Skeletal muscle tissue (tissue), 4 donors: Measurements from ENCODE around the gene TNS3. TPM values are rescaled to one million over a fixed set of nuclear protein-coding genes. Genes with fewer than 3 reads are reported as not detected.

Experiments
- H3K27ac ChIP-seq: one replicate; pipeline ENCODE4 v1.7.0; 2013; ENCODE audit warnings: mild to moderate bottlenecking, low read depth, low read length, inconsistent platforms
- H3K27me3 ChIP-seq, 3 donors: one replicate each; pipeline ENCODE4 v1.7.0; 2013; ENCODE audit warnings: low read length in 3 of 3; ENCODE audit not compliant: control insufficient read depth in 3 of 3, insufficient read depth in 3 of 3
- H3K36me3 ChIP-seq, 3 donors: one replicate each; pipeline ENCODE4 v1.7.0; 2013; ENCODE audit warnings: low read length in 3 of 3; ENCODE audit not compliant: control insufficient read depth in 3 of 3, insufficient read depth in 3 of 3
- H3K4me1 ChIP-seq, 3 donors: one replicate each; pipeline ENCODE4 v1.7.0; 2013; ENCODE audit warnings: low read length in 3 of 3, mild to moderate bottlenecking in 3 of 3; ENCODE audit not compliant: control insufficient read depth in 3 of 3, insufficient read depth in 3 of 3
- H3K4me3 ChIP-seq, 3 donors: one replicate each; pipeline ENCODE4 v1.7.0; 2013; ENCODE audit warnings: low read length in 3 of 3
- H3K9ac ChIP-seq, 3 donors: one replicate each; pipeline ENCODE4 v1.7.0; 2013; ENCODE audit warnings: low read length in 3 of 3, mild to moderate bottlenecking in 3 of 3, moderate library complexity in 2 of 3, low read depth in 1 of 3
- H3K9me3 ChIP-seq, 3 donors: one replicate each; pipeline ENCODE4 v1.7.0; 2013; ENCODE audit warnings: low read length in 3 of 3; ENCODE audit not compliant: control insufficient read depth in 3 of 3
- total RNA-seq: library from RNA; depleted of rRNA; stranded (reverse); fragments of >200 nt; gene quantifications from one replicate; pipeline ENCODE4 v1.2.3, GENCODE V29; 2014
- donor health status: Osteomylitis.

The TNS3 gene
- total RNA-seq, 1 donor from 2014 or later, result 33.4 TPM

- Histone ChIP-seq H3K4me3 (no peak overlapping the region), H3K36me3 (peaks cover 0 to 3% (median 3%) of the 10 kb centered on the region in 3 donors), H3K4me1 (peaks cover 32 to 50% (median 43%) of the 10 kb centered on the region in 3 donors), H3K27me3 (no peaks in the 10 kb centered on the region), H3K9ac (peak overlapping the region in 1 of 3 donors; percentile 80), H3K27ac (peak overlapping the region; percentile 84), H3K9me3 (peaks cover 0 to 2% (median 0%) of the 10 kb centered on the region in 3 donors)
These were observed 267.7 kb downstream of the TNS3 start for GRCh38 chr7:47314248-47314647.

- Histone ChIP-seq H3K36me3 (peaks cover 0 to 3% (median 3%) of the 10 kb centered on the region in 3 donors), H3K27ac (peak overlapping the region; percentile 84), H3K27me3 (no peaks in the 10 kb centered on the region), H3K4me1 (peaks cover 29 to 47% (median 40%) of the 10 kb centered on the region in 3 donors), H3K9me3 (peaks cover 0 to 2% (median 0%) of the 10 kb centered on the region in 3 donors), H3K4me3 (no peak overlapping the region), H3K9ac (no peak overlapping the region)
These were observed 268.3 kb downstream of the TNS3 start for GRCh38 chr7:47313564-47313963.

- Histone ChIP-seq H3K36me3 (peaks cover 0 to 3% (median 3%) of the 10 kb centered on the region in 3 donors), H3K27me3 (no peaks in the 10 kb centered on the region), H3K9ac (no peak overlapping the region), H3K9me3 (no peaks in the 10 kb centered on the region), H3K27ac (no peak overlapping the region), H3K4me1 (peaks cover 29 to 43% (median 35%) of the 10 kb centered on the region in 3 donors), H3K4me3 (no peak overlapping the region)
These were observed 270.0 kb downstream of the TNS3 start for GRCh38 chr7:47311891-47312290.

- Histone ChIP-seq H3K4me1 (peaks cover 24 to 36% (median 28%) of the 10 kb centered on the region in 3 donors), H3K9ac (no peak overlapping the region), H3K27ac (peak overlapping the region; percentile 26), H3K27me3 (no peaks in the 10 kb centered on the region), H3K9me3 (no peaks in the 10 kb centered on the region), H3K4me3 (peak overlapping the region in 1 of 3 donors; percentile 1), H3K36me3 (peaks cover 0 to 3% (median 3%) of the 10 kb centered on the region in 3 donors)
These were observed 271.9 kb downstream of the TNS3 start for GRCh38 chr7:47310020-47310419.

- Histone ChIP-seq H3K27me3 (no peaks in the 10 kb centered on the region), H3K4me3 (no peak overlapping the region), H3K4me1 (peaks cover 17 to 34% (median 23%) of the 10 kb centered on the region in 3 donors), H3K36me3 (peaks cover 0 to 5% (median 3%) of the 10 kb centered on the region in 3 donors), H3K9ac (no peak overlapping the region), H3K9me3 (no peaks in the 10 kb centered on the region), H3K27ac (no peak overlapping the region)
These were observed 273.1 kb downstream of the TNS3 start for GRCh38 chr7:47308808-47309207.

- Histone ChIP-seq H3K27ac (no peak overlapping the region), H3K9me3 (no peaks in the 10 kb centered on the region), H3K9ac (no peak overlapping the region), H3K36me3 (peaks cover 5 to 10% (median 9%) of the 10 kb centered on the region in 3 donors), H3K4me3 (no peak overlapping the region), H3K4me1 (peaks cover 17 to 34% (median 30%) of the 10 kb centered on the region in 3 donors), H3K27me3 (no peaks in the 10 kb centered on the region)
These were observed 274.6 kb downstream of the TNS3 start for GRCh38 chr7:47307311-47307710.

- Histone ChIP-seq H3K4me1 (peaks cover 15 to 32% (median 28%) of the 10 kb centered on the region in 3 donors), H3K4me3 (peak overlapping the region in 1 of 3 donors; percentile 65), H3K9me3 (no peaks in the 10 kb centered on the region), H3K27ac (peak overlapping the region; percentile 45), H3K27me3 (no peaks in the 10 kb centered on the region), H3K36me3 (peaks cover 15 to 27% (median 21%) of the 10 kb centered on the region in 3 donors), H3K9ac (peak overlapping the region in 2 of 3 donors; percentile 44 to 72)
These were observed 276.9 kb downstream of the TNS3 start for GRCh38 chr7:47304727-47305719.

- no peak overlapping the region for H3K9ac ChIP-seq
- H3K4me1 ChIP-seq, result peaks cover 10 to 26% (median 23%) of the 10 kb centered on the region in 3 donors
- no peak overlapping the region for H3K27ac ChIP-seq
- H3K9me3 ChIP-seq, result no peaks in the 10 kb centered on the region
- no peaks in the 10 kb centered on the region for H3K27me3 ChIP-seq
- peak overlapping the region in 1 of 3 donors; percentile 35 for H3K4me3 ChIP-seq
- H3K36me3 ChIP-seq, result peaks cover 16 to 33% (median 26%) of the 10 kb centered on the region in 3 donors
These were observed 278.0 kb downstream of the TNS3 start for GRCh38 chr7:47303695-47304453.

GRCh38 chr7:47303014-47303694, 278.8 kb downstream of the TNS3 start:
- Histone ChIP-seq H3K27me3 (no peaks in the 10 kb centered on the region), H3K36me3 (peaks cover 17 to 33% (median 29%) of the 10 kb centered on the region in 3 donors), H3K4me1 (peaks cover 10 to 23% (median 23%) of the 10 kb centered on the region in 3 donors), H3K9me3 (no peaks in the 10 kb centered on the region), H3K9ac (no peak overlapping the region), H3K4me3 (no peak overlapping the region), H3K27ac (peak overlapping the region; percentile 47)
